GM23338 (cell line): Measurements from ENCODE around the gene SLC8A3. TPM values are rescaled to one million over a fixed set of nuclear protein-coding genes. Genes with fewer than 3 reads are reported as not detected.

Source experiments
- ATAC-seq: fragments of 200-7000 bp; cut with Tn5 transposase; 3 replicates; pipeline ENCODE4 v1.9.1; 2020
- DNase-seq: peaks from one replicate; pipeline ENCODE4 v3.0.0-alpha.2; 2015; ENCODE audit warnings: low spot score
- H2AFZ ChIP-seq: fragments of 200-600 bp; sonication (generic); 2 replicates; pipeline ENCODE4 v1.8.0; 2016; ENCODE audit warnings: antibody characterized with exemption, mild to moderate bottlenecking, moderate library complexity
- H3F3A ChIP-seq: fragments of 200-600 bp; sonication (generic); replicated peaks from 2 replicates; pipeline ENCODE4 v1.8.0; 2017; ENCODE audit warnings: antibody characterized with exemption, mixed run types, low read depth
- H3K27ac ChIP-seq: fragments of 200-600 bp; sonication (generic); 2 replicates; pipeline ENCODE4 v1.6.1; 2016; ENCODE audit warnings: low read depth
- H3K27me3 ChIP-seq: fragments of 200-600 bp; sonication (generic); 2 replicates; pipeline ENCODE4 v1.8.0; 2016; ENCODE audit warnings: mild to moderate bottlenecking, mixed run types, moderate library complexity; ENCODE audit not compliant: insufficient read depth
- H3K36me3 ChIP-seq: fragments of 200-600 bp; sonication (generic); 2 replicates; pipeline ENCODE4 v1.8.0; 2016; ENCODE audit warnings: mild to moderate bottlenecking; ENCODE audit not compliant: insufficient read depth
- H3K4me1 ChIP-seq: fragments of 200-600 bp; sonication (generic); 2 replicates; pipeline ENCODE4 v1.8.0; 2016; ENCODE audit warnings: mild to moderate bottlenecking, moderate library complexity; ENCODE audit not compliant: insufficient read depth
- H3K4me2 ChIP-seq: fragments of 200-600 bp; sonication (generic); 2 replicates; pipeline ENCODE4 v1.7.1; 2017; ENCODE audit warnings: mixed run types
- H3K4me3 ChIP-seq: fragments of 200-600 bp; sonication (generic); 2 replicates; pipeline ENCODE4 v1.6.1; 2016; ENCODE audit warnings: mixed run types
- H3K79me2 ChIP-seq: fragments of 200-600 bp; sonication (generic); replicated peaks from 2 replicates; pipeline ENCODE4 v1.8.0; 2017; ENCODE audit warnings: mild to moderate bottlenecking; ENCODE audit not compliant: insufficient read depth
- H3K9me2 ChIP-seq: fragments of 200-600 bp; sonication (generic); 2 replicates; pipeline ENCODE4 v1.8.0; 2017; ENCODE audit not compliant: insufficient read depth
- H4K20me1 ChIP-seq: fragments of 200-600 bp; sonication (generic); replicated peaks from 2 replicates; pipeline ENCODE4 v1.8.0; 2017; ENCODE audit warnings: mild to moderate bottlenecking; ENCODE audit not compliant: insufficient read depth
- H3K27ac Mint-ChIP-seq: 2 replicates; pipeline ENCODE4 v1.8.0; 2020; ENCODE audit warnings: inconsistent platforms, mild to moderate bottlenecking, moderate library complexity, mixed read lengths
- H3K27me3 Mint-ChIP-seq: 3 replicates; pipeline ENCODE4 v1.8.0; 2022; ENCODE audit warnings: low read depth, mild to moderate bottlenecking, moderate library complexity, mixed read lengths, inconsistent platforms; ENCODE audit not compliant: insufficient read depth, poor library complexity
- H3K36me3 Mint-ChIP-seq: 3 replicates; pipeline ENCODE4 v1.8.0; 2021; ENCODE audit warnings: low read depth, mild to moderate bottlenecking, inconsistent platforms, moderate library complexity, mixed read lengths
- H3K4me1 Mint-ChIP-seq: 3 replicates; pipeline ENCODE4 v1.8.0; 2020; ENCODE audit warnings: mild to moderate bottlenecking, inconsistent platforms, mixed read lengths
- H3K4me3 Mint-ChIP-seq: 3 replicates; pipeline ENCODE4 v1.8.0; 2021; ENCODE audit warnings: moderate library complexity, mild to moderate bottlenecking, inconsistent platforms, mixed read lengths
- H3K9me3 Mint-ChIP-seq: 3 replicates; pipeline ENCODE4 v1.8.0; 2020; ENCODE audit warnings: moderate library complexity, mild to moderate bottlenecking, inconsistent platforms, mixed read lengths
- CREB1 ChIP-seq: fragments of 250-450 bp; sonication (Bioruptor Pico); IDR thresholded peaks from 2 replicates; pipeline ENCODE4 v1.5.0; 2020; ENCODE audit warnings: low read depth, mild to moderate bottlenecking, moderate library complexity
- CTCF ChIP-seq, 2 experiments: fragments of 200-600 bp in 1 of 2; sonication (generic) in 1 of 2; conservative IDR thresholded peaks; 2 replicates each; pipeline versions ENCODE4 v1.5.1 to v1.6.1; 2016 to 2017; ENCODE audit warnings: antibody characterized with exemption in 2 of 2, low read depth in 2 of 2, mild to moderate bottlenecking in 2 of 2, moderate library complexity in 1 of 2
- EZH2 ChIP-seq: fragments of 200-600 bp; sonication (generic); IDR thresholded peaks from one replicate; pipeline ENCODE4 v1.8.0; 2017; ENCODE audit warnings: antibody characterized with exemption, mild to moderate bottlenecking, low read depth; ENCODE audit not compliant: unreplicated experiment
- EZH2phosphoT487 ChIP-seq: fragments of 200-600 bp; sonication (generic); IDR thresholded peaks from one replicate; pipeline ENCODE4 v1.8.1; 2018; ENCODE audit warnings: antibody characterized with exemption; ENCODE audit not compliant: unreplicated experiment
- NANOG ChIP-seq: IDR thresholded peaks from 2 replicates; pipeline ENCODE4 v1.6.1; 2016; ENCODE audit warnings: antibody characterized with exemption, borderline replicate concordance
- POLR2AphosphoS5 ChIP-seq: IDR thresholded peaks from 2 replicates; pipeline ENCODE4 v1.6.1; 2016; ENCODE audit warnings: antibody characterized with exemption, low read depth
- STAT1 ChIP-seq: IDR thresholded peaks from one replicate; pipeline ENCODE4 v1.6.1; 2016; ENCODE audit warnings: antibody characterized with exemption; ENCODE audit not compliant: unreplicated experiment
- ZNF114 ChIP-seq: fragments of 250-450 bp; sonication (Bioruptor Pico); IDR thresholded peaks from 2 replicates; pipeline ENCODE4 v1.5.0; 2020; ENCODE audit warnings: mild to moderate bottlenecking, moderate library complexity
- ZNF331 ChIP-seq: fragments of 250-450 bp; sonication (Bioruptor Pico); IDR thresholded peaks from 2 replicates; pipeline ENCODE4 v1.5.0; 2020; ENCODE audit warnings: low read depth, mild to moderate bottlenecking, moderate library complexity
- polyA plus RNA-seq: library from polyadenylated mRNA; unstranded; fragments of >200 nt; fragmentation: Nextera tagmentation; extraction: Ambion mirVana; gene quantifications from 2 replicates; pipeline ENCODE4 v1.2.1, GENCODE V29; 2016
- total RNA-seq: library from RNA; depleted of rRNA; stranded (reverse); fragments of >200 nt; shearing (Covaris generic); gene quantifications from 2 replicates; pipeline ENCODE4 v1.2.3, GENCODE V29; 2014
- TF ChIP-seq, protein P1 (sequence below): IDR thresholded peaks from one replicate; pipeline ENCODE4 v1.6.1; 2018; ENCODE audit warnings: antibody characterized with exemption; ENCODE audit not compliant: unreplicated experiment
- TF ChIP-seq, protein P2 (sequence below): IDR thresholded peaks from 2 replicates; pipeline ENCODE4 v1.6.1; 2016; ENCODE audit warnings: antibody characterized with exemption

SLC8A3 gene
- total and polyA plus RNA-seq, 2 experiments from 2014 or later = 0.82 to 2.0 TPM

- TF ChIP-seq, protein P1, sequence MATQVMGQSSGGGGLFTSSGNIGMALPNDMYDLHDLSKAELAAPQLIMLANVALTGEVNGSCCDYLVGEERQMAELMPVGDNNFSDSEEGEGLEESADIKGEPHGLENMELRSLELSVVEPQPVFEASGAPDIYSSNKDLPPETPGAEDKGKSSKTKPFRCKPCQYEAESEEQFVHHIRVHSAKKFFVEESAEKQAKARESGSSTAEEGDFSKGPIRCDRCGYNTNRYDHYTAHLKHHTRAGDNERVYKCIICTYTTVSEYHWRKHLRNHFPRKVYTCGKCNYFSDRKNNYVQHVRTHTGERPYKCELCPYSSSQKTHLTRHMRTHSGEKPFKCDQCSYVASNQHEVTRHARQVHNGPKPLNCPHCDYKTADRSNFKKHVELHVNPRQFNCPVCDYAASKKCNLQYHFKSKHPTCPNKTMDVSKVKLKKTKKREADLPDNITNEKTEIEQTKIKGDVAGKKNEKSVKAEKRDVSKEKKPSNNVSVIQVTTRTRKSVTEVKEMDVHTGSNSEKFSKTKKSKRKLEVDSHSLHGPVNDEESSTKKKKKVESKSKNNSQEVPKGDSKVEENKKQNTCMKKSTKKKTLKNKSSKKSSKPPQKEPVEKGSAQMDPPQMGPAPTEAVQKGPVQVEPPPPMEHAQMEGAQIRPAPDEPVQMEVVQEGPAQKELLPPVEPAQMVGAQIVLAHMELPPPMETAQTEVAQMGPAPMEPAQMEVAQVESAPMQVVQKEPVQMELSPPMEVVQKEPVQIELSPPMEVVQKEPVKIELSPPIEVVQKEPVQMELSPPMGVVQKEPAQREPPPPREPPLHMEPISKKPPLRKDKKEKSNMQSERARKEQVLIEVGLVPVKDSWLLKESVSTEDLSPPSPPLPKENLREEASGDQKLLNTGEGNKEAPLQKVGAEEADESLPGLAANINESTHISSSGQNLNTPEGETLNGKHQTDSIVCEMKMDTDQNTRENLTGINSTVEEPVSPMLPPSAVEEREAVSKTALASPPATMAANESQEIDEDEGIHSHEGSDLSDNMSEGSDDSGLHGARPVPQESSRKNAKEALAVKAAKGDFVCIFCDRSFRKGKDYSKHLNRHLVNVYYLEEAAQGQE = no peak
- TF ChIP-seq POLR2AphosphoS5 (no peak), CREB1 (CRISPR knock-in tag) (no peak), STAT1 (no peak), ZNF114 (CRISPR knock-in tag) (no peak)
Measured at GRCh38 chr14:70177081-70177800, 11.5 kb downstream of the SLC8A3 start (continued).

DNA sequence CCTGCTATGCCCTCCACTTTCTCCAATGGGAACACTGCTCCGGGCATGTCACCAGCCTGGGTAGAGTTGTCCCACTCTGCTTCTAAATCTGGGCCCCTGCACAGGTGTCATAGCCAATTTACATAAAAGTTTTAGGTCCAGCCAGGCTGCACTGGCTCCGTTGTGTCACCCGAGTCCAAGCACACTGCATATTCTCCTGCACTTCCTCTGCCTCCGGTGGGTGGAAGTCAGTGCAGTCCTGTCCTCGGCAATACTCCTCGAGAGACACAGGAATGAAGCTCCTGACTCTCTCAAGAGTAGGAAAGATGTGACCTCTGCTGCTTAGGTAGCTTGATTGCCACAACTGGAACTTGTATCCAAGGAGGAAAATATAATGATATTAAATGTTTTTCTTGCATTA, 15.2 kb downstream of the SLC8A3 start:
- H3K9me2 ChIP-seq = peaks cover 19% of the 10 kb centered on the region
- DNase-seq = no peak
- Mint-ChIP-seq H3K27ac (no peak overlapping the region), H3K27me3 (no peaks in the 10 kb centered on the region), H3K4me3 (no peak overlapping the region), H3K36me3 (no peaks in the 10 kb centered on the region), H3K4me1 (peaks cover under 1% of the 10 kb centered on the region; the same call in 2 of the 3 replicates), H3K9me3 (no peaks in the 10 kb centered on the region)
- no peak overlapping the region for H3K27ac ChIP-seq
- H3K36me3 ChIP-seq = no peaks in the 10 kb centered on the region
- H3F3A ChIP-seq = no peaks in the 10 kb centered on the region
- H3K79me2 ChIP-seq = no peaks in the 10 kb centered on the region
- no peak overlapping the region for H3K4me3 ChIP-seq
- ATAC-seq = no peak
- no peaks in the 10 kb centered on the region for H3K27me3 ChIP-seq
- H2AFZ ChIP-seq = no peak overlapping the region
- H3K4me1 ChIP-seq = 0 out of 2 replicates have a peak, but pooled peaks cover under 1% of the 10 kb centered on the region
- no peak overlapping the region for H3K4me2 ChIP-seq
- H4K20me1 ChIP-seq = no peaks in the 10 kb centered on the region
- TF ChIP-seq CTCF (conservative IDR thresholded peaks at IDR 0.05; ENCODE audit: low read depth in 2 of 2) (no peak), EZH2phosphoT487 (no peak), ZNF331 (CRISPR knock-in tag) (no peak), EZH2 (no peak), POLR2AphosphoS5 (no peak), NANOG (no peak), CREB1 (CRISPR knock-in tag) (no peak), ZNF114 (CRISPR knock-in tag) (no peak), STAT1 (no peak)
- TF ChIP-seq, protein P1 = no peak
- TF ChIP-seq, protein P2, sequence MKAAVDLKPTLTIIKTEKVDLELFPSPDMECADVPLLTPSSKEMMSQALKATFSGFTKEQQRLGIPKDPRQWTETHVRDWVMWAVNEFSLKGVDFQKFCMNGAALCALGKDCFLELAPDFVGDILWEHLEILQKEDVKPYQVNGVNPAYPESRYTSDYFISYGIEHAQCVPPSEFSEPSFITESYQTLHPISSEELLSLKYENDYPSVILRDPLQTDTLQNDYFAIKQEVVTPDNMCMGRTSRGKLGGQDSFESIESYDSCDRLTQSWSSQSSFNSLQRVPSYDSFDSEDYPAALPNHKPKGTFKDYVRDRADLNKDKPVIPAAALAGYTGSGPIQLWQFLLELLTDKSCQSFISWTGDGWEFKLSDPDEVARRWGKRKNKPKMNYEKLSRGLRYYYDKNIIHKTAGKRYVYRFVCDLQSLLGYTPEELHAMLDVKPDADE = no peak
